OCI-LY7 (cell line): Measurements from ENCODE around the gene NEU2. TPM values are rescaled to one million over a fixed set of nuclear protein-coding genes. Genes with fewer than 3 reads are reported as not detected.

ENCODE experiments used
- BruUV-seq: library from RNA; stranded (reverse); fragments of 400-500 nt; replicated peaks from 2 replicates; lab custom pipeline; 2021; lab: Mats Ljungman, UMichigan
- CTCF ChIA-PET: fragments of 300-600 bp; sonication (Branson Sonifier 250); formaldehyde crosslinking; loops from one replicate; lab custom pipeline; 2022; ENCODE audit warnings: antibody characterized with exemption; ENCODE audit not compliant: unreplicated experiment; lab: Charles Lee
- POLR2A ChIA-PET: fragments of 300-600 bp; sonication (Branson Sonifier 250); formaldehyde crosslinking; loops from one replicate; lab custom pipeline; 2022; ENCODE audit warnings: antibody characterized with exemption; lab: Charles Lee
- DNase-seq: peaks from one replicate; pipeline ENCODE4 v3.0.0-alpha.2; 2015; ENCODE audit warnings: low spot score
- H2AFZ ChIP-seq: fragments of 200-600 bp; sonication (generic), shearing (Covaris generic); 2 replicates; pipeline ENCODE4 v1.6.1; 2014; ENCODE audit warnings: mild to moderate bottlenecking, antibody characterized with exemption, low read length, moderate library complexity
- H3K27ac ChIP-seq: fragments of 200-600 bp; sonication (generic); 2 replicates; pipeline ENCODE4 v1.5.1; 2014; ENCODE audit warnings: mixed run types, low read depth, mild to moderate bottlenecking, moderate library complexity, low read length, inconsistent platforms; ENCODE audit not compliant: poor library complexity, severe bottlenecking
- H3K36me3 ChIP-seq: fragments of 200-600 bp; sonication (generic); 2 replicates; pipeline ENCODE4 v1.6.1; 2014; ENCODE audit warnings: mild to moderate bottlenecking, antibody characterized with exemption, low read length, moderate library complexity, mixed read lengths; ENCODE audit not compliant: insufficient read depth
- H3K4me1 ChIP-seq: fragments of 200-600 bp; sonication (generic); 2 replicates; pipeline ENCODE4 v1.5.1; 2014; ENCODE audit warnings: mild to moderate bottlenecking, low read length; ENCODE audit not compliant: insufficient read depth, poor library complexity, severe bottlenecking
- H3K4me2 ChIP-seq: fragments of 200-600 bp; sonication (generic); 2 replicates; pipeline ENCODE4 v1.6.1; 2014; ENCODE audit warnings: mild to moderate bottlenecking, low read length
- H3K4me3 ChIP-seq: fragments of 200-600 bp; sonication (generic); 2 replicates; pipeline ENCODE4 v1.5.1; 2014; ENCODE audit warnings: mild to moderate bottlenecking, low read depth, low read length; ENCODE audit not compliant: poor library complexity, severe bottlenecking
- H3K79me2 ChIP-seq: fragments of 200-600 bp; sonication (generic); 2 replicates; pipeline ENCODE4 v1.6.1; 2016; ENCODE audit warnings: low read depth, mild to moderate bottlenecking, low read length, moderate library complexity, mixed read lengths; ENCODE audit not compliant: insufficient read depth
- H3K9me2 ChIP-seq: fragments of 200-600 bp; sonication (generic); 2 replicates; pipeline ENCODE4 v1.6.1; 2016; ENCODE audit warnings: mild to moderate bottlenecking, low read length, mixed read lengths; ENCODE audit not compliant: insufficient read depth
- H3K9me3 ChIP-seq: fragments of 200-600 bp; sonication (generic); 2 replicates; pipeline ENCODE4 v1.6.1; 2014; ENCODE audit warnings: mild to moderate bottlenecking, mixed run types, low read length, mixed read lengths
- H4K20me1 ChIP-seq: fragments of 200-600 bp; sonication (generic); 2 replicates; pipeline ENCODE4 v1.6.1; 2014; ENCODE audit warnings: mild to moderate bottlenecking, antibody characterized with exemption, low read length, moderate library complexity, mixed read lengths; ENCODE audit not compliant: insufficient read depth
- EZH2phosphoT487 ChIP-seq: fragments of 200-600 bp; sonication (generic); IDR thresholded peaks from 2 replicates; pipeline ENCODE4 v1.6.1; 2018; ENCODE audit warnings: low read depth, borderline replicate concordance, mild to moderate bottlenecking, mixed run types, antibody characterized with exemption, low read length, moderate library complexity, mixed read lengths
- intact Hi-C: fragments of 100-400 bp; cut with micrococcal nuclease; formaldehyde crosslinking; loops from one replicate; pipeline ENCODE4 v1.10.0; 2022; ENCODE audit not compliant: unreplicated experiment
- total RNA-seq, 2 experiments: library from RNA; depleted of rRNA in 1 of 2; stranded (reverse); fragments of >200 nt in 1 of 2; shearing (Covaris generic) in 1 of 2; gene quantifications; 2 replicates each; pipeline ENCODE4 v1.2.3, GENCODE V29; 2014 to 2022
- TF ChIP-seq, protein P1 (sequence below): fragments of 200-600 bp; sonication (generic); conservative IDR thresholded peaks from 2 replicates; pipeline ENCODE4 v1.5.1; 2014; ENCODE audit warnings: mild to moderate bottlenecking, antibody characterized with exemption, low read length, moderate library complexity, mixed read lengths

NEU2 gene
- total RNA-seq, 2 experiments from 2014 or later = not detected

DNA sequence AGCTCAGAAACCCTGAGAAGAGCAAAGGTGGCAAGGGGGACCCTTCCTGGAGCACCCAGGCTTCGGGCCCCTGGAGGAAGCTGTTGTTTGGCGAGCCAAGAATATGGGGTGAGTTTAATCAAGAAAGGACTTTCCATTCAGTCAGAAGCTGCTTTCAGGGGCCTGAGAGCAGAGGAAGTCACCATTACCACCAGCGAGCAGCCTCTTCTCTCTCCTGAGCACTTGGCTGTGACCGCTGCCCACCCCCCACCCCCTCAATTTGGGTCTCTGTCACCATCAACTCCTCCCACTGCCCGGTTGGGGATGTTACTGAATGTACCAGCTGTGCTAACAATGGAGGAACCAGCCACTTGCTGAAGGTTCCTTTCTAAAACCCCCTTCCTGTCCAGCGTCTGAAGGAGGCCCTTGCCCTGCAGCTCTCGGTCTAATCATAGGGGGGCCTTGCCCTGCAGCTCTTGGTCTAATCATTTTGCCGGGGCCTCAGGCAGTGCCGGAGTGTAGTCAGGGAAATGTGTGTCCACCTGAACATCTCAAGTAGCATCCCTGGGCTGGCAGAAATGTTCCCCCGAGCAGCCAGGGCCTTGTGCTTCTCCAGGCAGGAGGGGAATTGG lies 28.6 kb downstream of the NEU2 start:
- peaks cover 38% of the 10 kb centered on the region for H3K4me1 ChIP-seq
- DNase-seq = peak; percentile 86
- peaks cover 43% of the 10 kb centered on the region for H3K79me2 ChIP-seq
- H3K27ac ChIP-seq = peak overlapping the region; percentile 87
- no peak for TF ChIP-seq EZH2phosphoT487
- TF ChIP-seq, protein P1, sequence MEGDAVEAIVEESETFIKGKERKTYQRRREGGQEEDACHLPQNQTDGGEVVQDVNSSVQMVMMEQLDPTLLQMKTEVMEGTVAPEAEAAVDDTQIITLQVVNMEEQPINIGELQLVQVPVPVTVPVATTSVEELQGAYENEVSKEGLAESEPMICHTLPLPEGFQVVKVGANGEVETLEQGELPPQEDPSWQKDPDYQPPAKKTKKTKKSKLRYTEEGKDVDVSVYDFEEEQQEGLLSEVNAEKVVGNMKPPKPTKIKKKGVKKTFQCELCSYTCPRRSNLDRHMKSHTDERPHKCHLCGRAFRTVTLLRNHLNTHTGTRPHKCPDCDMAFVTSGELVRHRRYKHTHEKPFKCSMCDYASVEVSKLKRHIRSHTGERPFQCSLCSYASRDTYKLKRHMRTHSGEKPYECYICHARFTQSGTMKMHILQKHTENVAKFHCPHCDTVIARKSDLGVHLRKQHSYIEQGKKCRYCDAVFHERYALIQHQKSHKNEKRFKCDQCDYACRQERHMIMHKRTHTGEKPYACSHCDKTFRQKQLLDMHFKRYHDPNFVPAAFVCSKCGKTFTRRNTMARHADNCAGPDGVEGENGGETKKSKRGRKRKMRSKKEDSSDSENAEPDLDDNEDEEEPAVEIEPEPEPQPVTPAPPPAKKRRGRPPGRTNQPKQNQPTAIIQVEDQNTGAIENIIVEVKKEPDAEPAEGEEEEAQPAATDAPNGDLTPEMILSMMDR = no peak
- H4K20me1 ChIP-seq = peaks cover 29% of the 10 kb centered on the region
- no peak overlapping the region for H2AFZ ChIP-seq
- peak overlapping the region; percentile 98 for H3K4me2 ChIP-seq
- ChIA-PET CTCF (interaction anchor here (0.6 to 1.8 kb wide), 11 partner anchors 12 to 219 kb away, joined by 3 to 13 read pairs (median 4); no protein-coding TSS in a partner anchor), POLR2A (interaction anchor here (0.6 to 3.4 kb wide), 28 partner anchors 9 to 1365 kb away, joined by 3 to 40 read pairs (median 6); partner anchors contain the start of genes ATG16L1 and HJURP)
- H3K9me3 ChIP-seq = no peaks in the 10 kb centered on the region
- BruUV-seq = no TSS peak
- H3K9me2 ChIP-seq = no peaks in the 10 kb centered on the region
- intact Hi-C loops = loop anchor here (1.0 to 5.0 kb wide), 5 partner anchors 26 to 190 kb away; partner anchors contain the start of gene ATG16L1
- peaks cover 30% of the 10 kb centered on the region for H3K36me3 ChIP-seq
- H3K4me3 ChIP-seq = peak overlapping the region; percentile 81

GRCh38 chr2:233061591-233062450 lies 29.3 kb downstream of the NEU2 start:
- Histone ChIP-seq H4K20me1 (peaks cover 29% of the 10 kb centered on the region), H3K9me3 (no peaks in the 10 kb centered on the region), H3K4me2 (peak overlapping the region; percentile 98), H3K36me3 (peaks cover 37% of the 10 kb centered on the region), H2AFZ (no peak overlapping the region), H3K27ac (peak overlapping the region; percentile 87), H3K9me2 (no peaks in the 10 kb centered on the region), H3K4me3 (peak overlapping the region; percentile 81), H3K4me1 (peaks cover 38% of the 10 kb centered on the region), H3K79me2 (peaks cover 48% of the 10 kb centered on the region)
- TF ChIP-seq, protein P1 = peak; percentile 67
- TF ChIP-seq EZH2phosphoT487 = no peak
- peak; percentile 73 for DNase-seq
- POLR2A ChIA-PET = interaction anchor here (0.6 to 3.4 kb wide), 18 partner anchors 9 to 1364 kb away, joined by 3 to 40 read pairs (median 6); partner anchors contain the start of gene ATG16L1
- CTCF ChIA-PET = interaction anchor here (1.1 to 1.6 kb wide), 2 partner anchors 42 to 81 kb away, joined by 4 to 6 read pairs; no protein-coding TSS in a partner anchor
- intact Hi-C loops = loop anchor here (1.0 to 5.0 kb wide), 5 partner anchors 15 to 165 kb away; no protein-coding TSS in a partner anchor
- BruUV-seq = TSS peak; percentile 51
